BLaER1 treated with 17β-estradiol and CSF1 and Interleukin-3, amounts not matched to agents 10 nM and 100 nM (cell line): ENCODE results near the gene EFNA1.
"Not testable (repeated sequence)": the region's sequence is repeated elsewhere in the genome, so short reads cannot be mapped to it uniquely, and the experiment has no call there.

ENCODE experiments used
- H3K27ac ChIP-seq, 11 experiments: shearing (Covaris generic); formaldehyde crosslinking; 2 replicates each; pipeline ENCODE4 v1.8.1; 2022
- H3K27me3 ChIP-seq, 11 experiments: shearing (Covaris generic); formaldehyde crosslinking; 2 replicates each; pipeline ENCODE4 v1.8.1; 2022
- H3K36me3 ChIP-seq, 11 experiments: shearing (Covaris generic); formaldehyde crosslinking; 2 replicates each; pipeline ENCODE4 v1.8.1; 2022
- H3K4me1 ChIP-seq, 10 experiments: shearing (Covaris generic); formaldehyde crosslinking; 2 replicates each; pipeline ENCODE4 v1.8.1; 2022
- H3K4me2 ChIP-seq, 11 experiments: shearing (Covaris generic); formaldehyde crosslinking; 2 replicates each; pipeline ENCODE4 v1.8.1; 2022
- H3K4me3 ChIP-seq, 10 experiments: shearing (Covaris generic); formaldehyde crosslinking; 2 replicates each; pipeline ENCODE4 v1.8.1; 2022
- H3K9ac ChIP-seq, 11 experiments: shearing (Covaris generic); formaldehyde crosslinking; 2 replicates each; pipeline ENCODE4 v1.8.1; 2022
- H3K9me3 ChIP-seq, 11 experiments: shearing (Covaris generic); formaldehyde crosslinking; replicated peaks in 1 of 11; 2 replicates each; pipeline ENCODE4 v1.8.1; 2022
- H4K20me1 ChIP-seq, 11 experiments: shearing (Covaris generic); formaldehyde crosslinking; 2 replicates each; pipeline ENCODE4 v1.8.1; 2022
- Cebpa-rat ChIP-seq, 11 experiments: shearing (Covaris generic); IDR thresholded peaks; 2 replicates each; pipeline ENCODE4 v1.8.1; 2022

The EFNA1 gene

DNA sequence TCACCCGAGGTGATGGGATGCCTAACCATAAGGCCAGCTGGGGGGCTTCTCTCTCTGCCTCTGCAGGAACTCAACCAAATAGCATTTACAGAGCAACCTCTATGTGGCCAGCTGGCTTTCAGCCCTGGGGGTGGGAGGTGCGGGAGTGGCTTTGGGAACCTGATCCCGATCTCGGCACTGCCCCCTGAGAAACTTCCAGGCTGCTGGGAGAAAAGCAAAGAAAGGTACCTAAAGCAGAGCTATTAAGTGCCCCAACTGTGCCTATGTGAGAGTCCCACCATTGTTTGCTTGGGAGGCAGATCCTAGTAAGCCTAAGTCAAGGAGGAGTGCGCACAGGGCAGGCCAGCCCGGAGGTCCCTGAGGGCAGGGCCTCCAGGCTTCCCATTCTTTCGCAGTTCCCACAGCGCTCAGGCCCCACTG, 38.4 kb downstream of the EFNA1 start:
- TF ChIP-seq Cebpa-rat (IDR thresholded peaks at IDR 0.05) = no peak
- Histone ChIP-seq H4K20me1 (peaks cover 0 to 21% (median 0%) of the 10 kb centered on the region in 11 experiments; a peak in 5 of 22 replicates), H3K4me3 (peak overlapping the region in 6 of 10 experiments; percentile 41 to 59 (median 46); a peak in 11 of 20 replicates), H3K9ac (peak overlapping the region in 10 of 11 experiments; percentile 37 to 81 (median 76); a peak in 18 of 22 replicates), H3K9me3 (peaks cover 6 to 11% (median 9%) of the 10 kb centered on the region in 11 experiments; a peak in 13 of 22 replicates), H3K4me1 (peaks cover 18 to 38% (median 33%) of the 10 kb centered on the region in 10 experiments), H3K27me3 (no peaks in the 10 kb centered on the region), H3K4me2 (peak overlapping the region; percentile 76 to 97 (median 87)), H3K27ac (peak overlapping the region in 10 of 11 experiments; percentile 38 to 92 (median 82); a peak in 19 of 22 replicates), H3K36me3 (peaks cover 23 to 27% (median 26%) of the 10 kb centered on the region in 11 experiments)

DNA sequence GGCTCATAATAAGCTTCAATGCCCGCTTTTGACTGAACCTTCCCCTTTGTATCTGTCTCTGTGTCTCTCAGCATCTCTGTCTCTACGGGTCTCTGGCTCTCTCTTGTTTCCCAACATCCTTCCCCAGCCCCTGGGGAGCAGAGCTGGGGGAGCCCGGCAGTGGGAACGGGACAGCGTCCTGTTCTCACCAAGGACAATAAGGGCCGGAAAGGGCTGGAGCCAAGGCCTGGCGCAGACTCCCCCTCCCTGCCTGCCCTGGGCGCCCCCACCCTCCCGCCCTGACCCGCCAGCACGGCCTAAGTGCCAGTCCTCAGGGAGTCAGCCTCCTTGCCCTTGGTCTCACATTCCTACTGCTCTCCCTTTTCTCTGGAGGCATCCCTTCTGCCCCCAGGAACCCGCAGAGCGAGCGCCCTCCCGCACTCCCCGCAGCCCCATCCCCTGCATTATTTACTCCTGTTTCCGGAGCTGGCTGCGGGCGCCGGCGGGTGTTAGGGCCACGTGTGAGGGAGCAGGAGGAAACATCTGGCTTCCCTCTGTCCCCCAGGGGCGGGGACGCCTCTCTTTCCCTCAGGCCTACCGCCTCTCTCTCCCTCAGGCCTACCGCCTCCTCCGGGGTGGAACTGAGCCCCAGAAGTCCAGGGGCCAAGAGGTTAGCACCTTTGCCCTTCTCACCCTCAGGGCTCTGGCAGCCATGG, 38.9 kb downstream of the EFNA1 start:
- Histone ChIP-seq H3K4me3 (peak overlapping the region in 8 of 10 experiments; percentile 10 to 59 (median 44); a peak in 13 of 20 replicates), H3K9ac (peak overlapping the region in 10 of 11 experiments; percentile 37 to 81 (median 76); a peak in 20 of 22 replicates), H3K4me1 (peaks cover 23 to 43% (median 38%) of the 10 kb centered on the region in 10 experiments), H3K9me3 (peaks cover 6 to 11% (median 9%) of the 10 kb centered on the region in 11 experiments; a peak in 13 of 22 replicates), H3K36me3 (peaks cover 26 to 32% (median 31%) of the 10 kb centered on the region in 11 experiments), H3K27ac (peak overlapping the region in 10 of 11 experiments; percentile 38 to 92 (median 82); a peak in 19 of 22 replicates), H4K20me1 (peaks cover 0 to 21% (median 0%) of the 10 kb centered on the region in 11 experiments; a peak in 5 of 22 replicates), H3K4me2 (peak overlapping the region; percentile 79 to 97 (median 89)), H3K27me3 (no peaks in the 10 kb centered on the region)
- no peak for TF ChIP-seq Cebpa-rat (IDR thresholded peaks at IDR 0.05)

DNA sequence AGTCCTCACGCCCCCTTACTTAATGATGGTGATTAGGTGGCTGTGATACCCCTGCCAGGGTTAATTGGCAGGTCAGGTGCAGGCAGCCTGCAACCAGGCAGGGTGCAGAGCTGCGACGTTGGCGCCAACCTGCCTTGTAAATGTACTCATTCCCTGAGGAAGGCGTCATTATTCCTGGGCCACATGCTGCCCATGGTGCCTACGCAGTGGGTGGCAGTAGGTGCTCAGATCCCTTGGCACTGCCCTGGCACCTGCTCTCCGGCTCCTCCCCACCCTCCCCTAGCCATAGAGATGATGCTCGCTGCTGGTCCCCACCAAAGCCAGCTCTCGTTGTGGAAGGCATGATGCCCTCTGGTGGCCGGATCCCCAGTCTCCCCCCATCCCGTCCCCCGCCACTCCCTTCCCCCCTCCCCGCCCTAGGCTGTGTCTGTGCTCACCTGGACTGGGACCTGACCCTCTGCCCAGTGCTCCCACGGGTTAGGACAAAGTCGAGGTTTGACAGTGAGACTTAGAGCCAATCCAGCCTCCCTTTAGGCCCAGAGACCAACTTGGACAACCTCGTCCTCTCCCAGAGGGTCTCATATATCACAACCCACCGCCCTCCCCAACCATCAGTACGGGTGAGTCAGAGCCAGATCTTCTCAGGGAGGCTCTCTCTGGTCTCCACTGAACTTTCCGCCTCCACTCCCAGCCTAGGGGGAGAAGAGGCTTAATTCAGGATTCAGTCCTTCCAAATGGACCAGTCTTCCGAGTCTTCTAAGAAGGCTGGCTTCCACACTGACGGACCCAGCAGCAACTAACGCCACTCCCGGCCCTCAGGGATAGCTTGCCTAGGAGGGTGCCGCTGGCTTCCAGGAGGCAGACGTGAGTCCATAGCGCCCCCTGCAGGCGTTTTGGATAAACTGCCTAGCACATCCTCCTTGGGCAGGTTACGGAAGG, 39.8 kb downstream of the EFNA1 start:
- Histone ChIP-seq H3K27ac (peak overlapping the region in 10 of 11 experiments; percentile 42 to 92 (median 82); a peak in 18 of 22 replicates), H3K27me3 (no peaks in the 10 kb centered on the region), H4K20me1 (peaks cover 0 to 21% (median 0%) of the 10 kb centered on the region in 11 experiments; a peak in 5 of 22 replicates), H3K4me3 (peak overlapping the region; percentile 25 to 59 (median 46); a peak in 15 of 20 replicates), H3K9ac (peak overlapping the region in 9 of 11 experiments; percentile 43 to 81 (median 77); a peak in 20 of 22 replicates), H3K36me3 (peaks cover 26 to 37% (median 31%) of the 10 kb centered on the region in 11 experiments), H3K4me1 (peaks cover 31 to 51% (median 46%) of the 10 kb centered on the region in 10 experiments), H3K4me2 (peak overlapping the region; percentile 79 to 97 (median 89)), H3K9me3 (peaks cover 6 to 11% (median 9%) of the 10 kb centered on the region in 11 experiments; a peak in 13 of 22 replicates)
- no peak for TF ChIP-seq Cebpa-rat (IDR thresholded peaks at IDR 0.05)

DNA sequence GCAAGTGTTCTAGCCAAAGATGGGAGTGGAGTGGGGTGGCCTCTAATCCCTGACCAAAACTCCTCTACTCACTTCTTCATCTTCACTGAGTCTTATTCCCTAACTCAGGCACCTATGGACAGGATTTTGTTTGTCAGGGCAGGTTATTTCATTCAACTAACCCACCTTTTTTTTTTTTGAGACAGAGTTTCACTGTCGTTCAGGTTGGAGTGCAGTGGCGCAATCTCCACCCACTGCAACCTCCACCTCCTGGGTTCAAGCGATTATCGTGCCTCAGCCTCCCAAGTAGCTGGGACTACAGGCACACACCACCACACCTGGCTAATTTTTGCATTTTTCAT, 40.4 kb downstream of the EFNA1 start:
- Histone ChIP-seq H3K27ac (peak overlapping the region in 2 of 11 experiments; percentile 87 to 92; a peak in 3 of 22 replicates), H4K20me1 (peaks cover 0 to 21% (median 0%) of the 10 kb centered on the region in 11 experiments; a peak in 5 of 22 replicates), H3K4me3 (peak overlapping the region in 1 of 10 experiments; percentile 49; a peak in 1 of 20 replicates), H3K9me3 (peaks cover 6 to 11% (median 9%) of the 10 kb centered on the region in 11 experiments; a peak in 13 of 22 replicates), H3K4me1 (peaks cover 32 to 52% (median 47%) of the 10 kb centered on the region in 10 experiments), H3K9ac (peak overlapping the region in 4 of 11 experiments; percentile 40 to 72 (median 66); a peak in 2 of 22 replicates), H3K4me2 (peak overlapping the region; percentile 79 to 97 (median 89); a peak in 18 of 22 replicates), H3K36me3 (peaks cover 26 to 37% (median 31%) of the 10 kb centered on the region in 11 experiments)
- not testable (repeated sequence) for H3K27me3 ChIP-seq

DNA sequence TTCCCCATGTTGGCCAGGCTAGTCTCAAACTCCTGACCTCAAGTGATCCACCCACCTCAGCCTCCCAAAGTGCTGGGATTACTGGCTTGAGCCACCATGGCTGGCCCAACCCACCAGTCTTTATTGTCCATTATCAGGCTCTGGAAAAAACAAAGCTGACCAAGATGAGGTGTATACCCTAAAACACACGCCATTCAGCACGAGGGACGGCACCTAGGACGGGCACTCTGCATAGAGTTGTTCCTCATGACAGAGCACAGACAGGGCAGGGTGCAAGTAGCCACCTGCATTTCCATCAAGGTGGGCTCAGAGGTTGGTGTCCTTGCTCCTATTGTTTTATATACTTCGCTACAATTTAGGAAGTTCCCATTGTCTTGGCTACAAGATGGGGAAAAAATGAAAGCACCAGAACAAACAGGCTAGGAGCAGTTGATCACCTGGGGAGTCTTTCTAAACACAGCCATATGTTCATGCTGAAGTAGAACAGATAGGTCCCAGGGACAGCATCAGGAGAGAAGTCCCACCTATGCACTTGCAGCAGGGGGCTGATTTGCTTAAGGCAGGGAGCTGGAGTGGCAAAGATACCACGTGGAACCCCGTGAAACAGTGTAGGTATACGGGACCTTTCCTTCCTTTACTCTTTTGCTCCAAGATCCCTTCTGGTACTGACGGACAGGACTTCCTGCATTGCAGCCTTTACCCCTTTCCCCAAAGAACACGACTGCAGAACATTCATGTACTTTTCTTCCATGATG, 41.0 kb downstream of the EFNA1 start:
- peaks cover 0 to 21% (median 0%) of the 10 kb centered on the region in 11 experiments; a peak in 5 of 22 replicates for H4K20me1 ChIP-seq
- no peak for TF ChIP-seq Cebpa-rat (IDR thresholded peaks at IDR 0.05)

DNA sequence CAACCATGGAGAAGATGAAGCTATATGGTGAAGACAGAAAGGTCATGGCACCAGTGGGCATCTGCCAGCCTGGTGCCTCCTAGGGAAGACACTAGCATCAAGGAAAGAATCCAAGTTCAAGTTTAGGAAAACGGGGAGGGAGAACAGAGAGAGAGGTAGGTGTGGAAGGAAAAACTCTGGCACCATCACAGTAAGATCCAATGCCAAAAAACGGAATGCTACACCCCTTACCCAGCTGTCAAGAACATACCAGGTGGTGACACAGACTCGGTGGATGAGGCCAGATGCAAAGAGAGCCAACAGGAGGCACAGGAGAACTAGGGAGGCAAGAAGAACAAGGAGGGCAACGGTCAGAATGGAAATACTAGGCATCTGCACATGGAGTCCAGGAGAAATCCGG, 41.9 kb downstream of the EFNA1 start:
- no peak overlapping the region for H3K4me2 ChIP-seq
- no peak for TF ChIP-seq Cebpa-rat (IDR thresholded peaks at IDR 0.05)
- no peak overlapping the region for H3K4me3 ChIP-seq
- H3K27ac ChIP-seq = no peak overlapping the region
- H3K4me1 ChIP-seq = peaks cover 32 to 63% (median 56%) of the 10 kb centered on the region in 10 experiments
- peaks cover 26 to 37% (median 31%) of the 10 kb centered on the region in 11 experiments for H3K36me3 ChIP-seq
- peak overlapping the region in 1 of 11 experiments; percentile 29; a peak in 1 of 22 replicates for H3K9ac ChIP-seq
- peaks cover 3 to 5% (median 4%) of the 10 kb centered on the region in 11 experiments; a peak in 13 of 22 replicates for H3K9me3 ChIP-seq
- peaks cover 0 to 21% (median 0%) of the 10 kb centered on the region in 11 experiments; a peak in 5 of 22 replicates for H4K20me1 ChIP-seq
- no peaks in the 10 kb centered on the region for H3K27me3 ChIP-seq

More for the DNA sequence above, 41.0 kb downstream of the EFNA1 start:
- Histone ChIP-seq H3K4me2 (peak overlapping the region in 6 of 11 experiments; percentile 79 to 94 (median 88); a peak in 5 of 22 replicates), H3K4me3 (no peak overlapping the region), H3K27me3 (no peaks in the 10 kb centered on the region), H3K27ac (no peak overlapping the region), H3K9me3 (peaks cover 6 to 11% (median 9%) of the 10 kb centered on the region in 11 experiments; a peak in 13 of 22 replicates), H3K36me3 (peaks cover 26 to 37% (median 31%) of the 10 kb centered on the region in 11 experiments), H3K4me1 (peaks cover 32 to 57% (median 52%) of the 10 kb centered on the region in 10 experiments), H3K9ac (no peak overlapping the region)

DNA sequence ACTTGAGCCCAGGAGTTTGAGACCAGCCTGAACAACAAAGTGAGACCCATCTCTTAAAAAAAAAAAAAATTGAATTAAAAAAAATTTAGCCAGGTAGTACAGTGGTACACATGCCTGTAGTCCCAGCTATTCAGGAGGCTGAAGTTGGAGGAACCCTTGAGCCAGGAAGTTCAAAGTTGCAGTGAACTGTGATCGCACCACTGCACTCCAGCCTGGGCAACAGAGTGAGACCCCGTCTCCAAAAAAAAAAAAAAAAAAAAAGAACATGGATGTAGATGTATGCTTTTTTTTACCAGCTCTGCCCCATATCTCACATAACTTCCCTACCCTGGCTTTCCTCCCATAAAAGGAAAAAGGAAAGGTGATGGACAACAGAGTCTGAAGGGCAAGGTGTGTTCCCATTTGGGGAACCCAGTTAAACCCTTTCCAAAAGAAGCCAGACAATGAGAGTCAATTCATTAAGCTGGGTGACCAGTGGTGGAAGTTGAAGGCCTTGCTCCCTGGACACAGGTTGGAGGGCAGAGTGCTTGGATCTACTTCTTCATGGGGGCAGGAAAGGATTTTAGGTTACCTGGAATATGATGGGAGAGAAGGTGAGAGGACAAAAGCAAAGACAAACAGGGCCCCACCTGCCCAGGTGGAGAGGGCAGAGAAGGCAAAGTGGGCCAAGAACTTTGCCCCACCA, 42.6 kb downstream of the EFNA1 start:
- Histone ChIP-seq H3K27ac (no peak overlapping the region), H3K9me3 (no peaks in the 10 kb centered on the region), H3K4me1 (peaks cover 38 to 66% (median 61%) of the 10 kb centered on the region in 10 experiments), H4K20me1 (peaks cover 0 to 21% (median 0%) of the 10 kb centered on the region in 11 experiments; a peak in 5 of 22 replicates), H3K4me2 (no peak overlapping the region), H3K9ac (peak overlapping the region in 5 of 11 experiments; percentile 26 to 95 (median 92); a peak in 2 of 22 replicates), H3K27me3 (no peaks in the 10 kb centered on the region), H3K4me3 (no peak overlapping the region), H3K36me3 (peaks cover 26 to 37% (median 31%) of the 10 kb centered on the region in 11 experiments)
- TF ChIP-seq Cebpa-rat (IDR thresholded peaks at IDR 0.05) = no peak
